Activated CD8-positive, alpha-beta memory T cell treated with anti-CD3 and anti-CD28 coated beads for 24 hours (primary cell): ENCODE data around the gene ACSF3.

Source experiments
- DNase-seq: peaks from one replicate; pipeline ENCODE4 v3.0.0-alpha.2; 2020

ACSF3 gene

DNA sequence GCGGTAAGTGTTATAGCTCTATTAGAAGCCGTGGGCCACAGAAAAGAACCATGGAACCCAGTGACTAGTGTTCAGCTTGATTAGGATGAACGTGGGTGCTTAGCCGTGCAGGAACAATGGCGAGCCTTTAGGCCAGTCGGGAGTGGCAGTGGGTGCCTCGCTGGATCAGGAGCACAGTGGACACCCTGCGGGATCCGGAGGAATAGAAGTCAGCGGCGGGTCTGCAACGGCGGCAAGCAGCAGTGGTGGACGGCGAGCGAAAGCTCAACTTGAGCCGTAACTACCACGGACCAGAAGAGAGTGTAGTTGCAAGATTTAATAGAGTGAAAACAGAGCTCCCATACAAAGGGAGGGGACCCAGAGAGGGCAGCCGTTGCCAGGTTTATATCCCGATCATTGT, 40.6 kb downstream of the ACSF3 start:
- no peak for DNase-seq

- DNase-seq: no peak
Observed at GRCh38 chr16:89135166-89135565, 41.5 kb downstream of the ACSF3 start.

- no peak for DNase-seq
Observed at GRCh38 chr16:89135971-89136765, 42.5 kb downstream of the ACSF3 start.

DNA sequence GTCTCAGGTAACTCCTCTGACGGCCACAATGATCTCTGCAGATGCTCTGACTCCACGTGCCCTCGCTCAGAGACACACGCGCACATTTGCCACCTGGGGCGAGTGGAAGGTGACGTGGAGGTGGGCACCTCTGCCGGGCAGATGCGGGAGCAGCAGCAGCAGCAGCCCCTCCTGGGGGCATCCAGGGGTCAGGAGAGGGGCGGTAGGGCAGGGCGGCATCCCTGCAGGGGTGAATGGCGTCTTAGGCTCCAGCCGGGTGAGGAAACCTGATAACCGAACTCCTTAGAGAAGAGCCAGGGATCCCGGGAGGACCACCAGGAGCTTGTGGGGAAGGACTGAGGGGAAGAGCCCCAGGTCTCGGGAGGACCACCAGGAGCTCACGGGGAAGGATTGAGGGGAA, 43.3 kb downstream of the ACSF3 start:
- no peak for DNase-seq

DNA sequence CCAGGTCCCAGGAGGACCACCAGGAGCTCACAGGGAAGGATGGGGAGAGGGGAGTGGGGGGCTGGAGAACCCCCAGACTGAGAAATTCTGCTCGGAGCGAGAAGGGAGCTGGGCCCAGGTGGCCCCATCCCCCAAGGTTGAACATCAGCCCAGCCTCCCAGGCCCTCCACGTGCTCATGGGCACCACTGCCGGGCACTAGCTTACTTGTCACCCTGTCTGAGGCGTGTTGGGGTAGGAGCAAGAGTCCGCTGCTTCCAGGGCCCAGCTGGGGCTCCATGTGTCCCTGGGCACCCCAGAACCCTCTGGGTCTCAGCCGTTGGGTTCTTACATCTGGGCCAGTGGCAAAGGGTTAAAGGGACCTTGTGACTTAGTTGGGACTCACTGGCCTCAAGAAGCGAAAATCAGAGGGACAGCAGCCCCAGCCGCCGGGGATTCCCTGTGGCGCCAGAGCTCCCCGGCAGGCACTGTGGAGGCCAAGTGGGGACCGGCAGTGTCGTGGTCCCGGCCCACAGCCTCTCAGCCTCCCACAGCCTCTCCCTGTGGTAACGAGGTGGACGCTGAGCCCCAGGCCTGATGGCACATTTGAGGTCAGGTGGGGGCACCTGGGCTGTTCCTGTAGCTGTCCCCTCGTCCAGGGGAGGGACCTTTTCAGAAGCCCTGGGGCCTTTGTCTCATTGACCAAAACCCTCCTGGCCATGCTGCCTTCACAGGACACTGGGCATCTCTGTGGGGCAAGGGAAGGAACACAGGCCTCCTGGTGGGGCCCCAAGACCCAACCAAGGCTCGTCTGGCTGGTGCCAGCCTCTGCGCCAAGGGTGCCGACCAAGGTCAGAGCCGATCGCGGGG, 44.2 kb downstream of the ACSF3 start:
- no peak for DNase-seq

DNA sequence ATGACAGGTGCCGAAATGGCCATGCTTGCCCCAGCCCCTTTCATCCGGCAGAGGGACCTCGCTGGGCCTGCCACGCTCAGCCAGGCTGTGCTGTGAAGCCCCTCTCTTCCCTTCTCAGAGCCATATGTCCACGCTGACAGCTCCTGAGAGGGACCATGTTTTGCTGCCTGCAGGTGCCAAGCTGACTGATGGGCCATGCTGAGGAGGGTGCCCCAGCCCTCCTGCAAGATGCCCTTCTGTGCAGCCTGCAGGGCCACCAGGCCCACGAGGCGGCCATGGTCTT, 44.8 kb downstream of the ACSF3 start:
- no peak for DNase-seq

DNA sequence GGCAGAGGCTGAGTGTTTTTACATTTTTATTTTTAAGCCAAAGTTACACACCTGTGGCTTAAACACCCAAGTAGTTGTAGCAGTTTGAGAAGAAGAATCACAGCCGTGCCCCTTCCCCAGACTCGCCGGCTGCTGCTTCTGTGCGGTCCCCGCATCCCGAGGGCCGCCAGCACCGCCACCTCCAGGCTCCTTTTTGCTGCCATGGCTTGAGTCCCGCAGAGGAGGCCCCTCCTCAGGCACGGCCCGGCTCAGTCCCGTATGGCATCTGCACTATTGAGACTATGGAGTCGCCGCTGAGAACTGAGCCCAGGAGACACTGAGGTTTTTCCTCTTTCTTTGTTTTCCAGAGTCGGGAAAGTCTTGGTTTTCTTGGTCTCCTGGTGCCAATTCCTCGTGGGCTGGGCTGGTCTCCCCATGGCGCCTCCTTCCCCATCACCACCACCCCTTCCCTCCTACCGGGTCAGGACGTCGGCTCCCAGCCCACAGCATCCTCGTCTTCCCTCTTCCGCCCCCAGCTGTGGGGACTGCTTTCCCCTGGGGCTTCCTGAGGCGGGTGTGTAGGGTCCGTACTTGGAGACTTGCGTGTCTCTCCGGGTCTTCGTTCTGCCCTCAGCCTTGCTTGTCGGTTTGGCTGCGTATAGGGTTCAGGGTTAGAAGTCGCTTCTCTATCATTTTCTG, 45.3 kb downstream of the ACSF3 start:
- DNase-seq: no peak

GRCh38 chr16:89139907-89140361, 46.3 kb downstream of the ACSF3 start:
- no peak for DNase-seq

GRCh38 chr16:89140401-89140800, 46.7 kb downstream of the ACSF3 start:
- no peak for DNase-seq

- DNase-seq: no peak
Observed at GRCh38 chr16:89140981-89141883, 47.6 kb downstream of the ACSF3 start.

GRCh38 chr16:89141884-89142267, 48.2 kb downstream of the ACSF3 start:
- DNase-seq: no peak

DNA sequence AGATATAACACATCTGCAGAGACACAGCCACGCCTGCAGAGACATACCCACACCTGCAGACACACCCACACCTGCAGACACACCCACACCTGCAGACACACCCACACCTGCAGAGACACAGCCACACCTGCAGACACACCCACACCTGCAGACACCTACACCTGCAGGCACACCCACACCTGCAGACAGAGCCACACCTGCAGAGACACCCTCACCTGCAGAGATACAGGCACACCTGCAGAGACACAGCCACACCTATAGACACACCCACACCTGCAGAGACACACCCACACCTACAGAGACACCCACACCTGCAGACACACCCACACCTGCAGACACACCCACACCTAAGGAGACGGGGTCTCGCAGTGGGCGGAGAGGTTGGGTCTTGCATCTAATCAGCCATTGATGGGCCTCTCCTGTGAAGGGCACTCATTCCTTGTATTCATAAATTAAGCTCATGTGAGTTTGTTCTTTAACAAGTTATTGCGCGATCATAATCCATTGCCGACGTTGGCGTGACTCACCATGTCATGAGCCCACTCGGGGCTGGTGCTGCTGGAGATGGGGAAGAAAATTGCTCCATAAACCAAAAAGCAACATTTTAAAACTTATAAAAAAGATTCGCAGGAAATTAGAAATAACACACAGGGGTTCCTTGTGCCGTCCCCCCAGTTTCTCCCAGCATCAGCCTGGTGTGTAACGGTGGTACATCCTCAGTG, 49.0 kb downstream of the ACSF3 start:
- DNase-seq: no peak

GRCh38 chr16:89143201-89143741, 49.6 kb downstream of the ACSF3 start:
- DNase-seq: no peak

DNA sequence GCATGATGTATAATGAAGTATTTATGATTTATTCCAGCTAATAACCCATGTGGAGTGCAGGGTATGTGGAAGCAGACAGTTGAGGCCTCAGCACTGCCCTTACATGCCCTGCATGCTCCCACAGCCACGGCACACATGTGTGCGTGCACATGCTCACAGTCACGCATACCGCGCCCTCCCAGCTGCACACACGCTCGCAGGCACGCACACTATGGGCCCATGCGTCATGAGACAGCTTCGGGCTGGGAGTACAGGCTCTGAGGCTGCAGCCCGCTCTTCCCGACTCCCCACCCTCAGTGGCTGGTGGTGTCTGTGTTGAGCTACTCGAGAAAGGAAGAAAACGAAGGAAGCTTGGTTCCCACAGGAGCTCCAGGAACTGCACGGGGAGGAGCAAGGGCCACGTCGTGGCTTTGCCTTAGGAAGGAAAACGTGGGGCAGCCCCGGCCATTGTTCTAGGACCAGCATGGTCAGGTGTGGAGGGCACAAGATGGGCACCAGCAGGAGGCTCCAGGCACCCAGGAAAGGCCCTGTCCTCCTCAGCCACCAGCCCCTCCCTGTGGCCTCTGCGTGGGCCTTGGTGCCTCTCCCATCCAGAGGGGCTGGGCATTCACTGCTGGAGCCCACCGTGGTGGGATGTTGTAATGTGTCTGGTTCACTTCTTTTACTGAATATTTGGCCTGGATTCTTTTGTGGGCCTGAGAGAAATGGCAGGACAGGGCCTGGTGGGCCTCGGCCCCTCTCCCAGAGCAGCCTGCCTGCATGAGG, 50.4 kb downstream of the ACSF3 start:
- DNase-seq: no peak

DNA sequence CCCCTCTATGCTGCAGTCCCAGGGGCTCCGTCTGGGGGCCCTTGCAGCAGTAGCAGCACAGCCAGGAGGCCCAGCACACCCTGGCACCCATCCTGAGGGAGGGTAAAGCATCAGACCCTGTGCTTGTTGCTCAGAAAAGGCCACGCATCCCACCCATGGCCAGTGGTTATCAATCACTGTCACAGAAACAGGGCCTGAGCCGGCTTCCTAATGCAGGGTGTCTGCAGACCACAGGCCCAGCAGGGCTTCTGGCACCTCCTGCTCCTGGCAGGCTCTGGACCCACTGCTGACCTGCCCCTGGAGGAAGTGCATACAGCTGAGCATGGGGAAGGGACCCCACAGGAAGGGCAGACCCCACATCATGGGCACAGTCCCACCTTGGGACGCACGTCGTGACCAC, 51.0 kb downstream of the ACSF3 start:
- no peak for DNase-seq

- DNase-seq: no peak
Observed at GRCh38 chr16:89145406-89146161, 51.9 kb downstream of the ACSF3 start.

- DNase-seq: no peak
Observed at GRCh38 chr16:89146211-89147005, 52.8 kb downstream of the ACSF3 start.

DNA sequence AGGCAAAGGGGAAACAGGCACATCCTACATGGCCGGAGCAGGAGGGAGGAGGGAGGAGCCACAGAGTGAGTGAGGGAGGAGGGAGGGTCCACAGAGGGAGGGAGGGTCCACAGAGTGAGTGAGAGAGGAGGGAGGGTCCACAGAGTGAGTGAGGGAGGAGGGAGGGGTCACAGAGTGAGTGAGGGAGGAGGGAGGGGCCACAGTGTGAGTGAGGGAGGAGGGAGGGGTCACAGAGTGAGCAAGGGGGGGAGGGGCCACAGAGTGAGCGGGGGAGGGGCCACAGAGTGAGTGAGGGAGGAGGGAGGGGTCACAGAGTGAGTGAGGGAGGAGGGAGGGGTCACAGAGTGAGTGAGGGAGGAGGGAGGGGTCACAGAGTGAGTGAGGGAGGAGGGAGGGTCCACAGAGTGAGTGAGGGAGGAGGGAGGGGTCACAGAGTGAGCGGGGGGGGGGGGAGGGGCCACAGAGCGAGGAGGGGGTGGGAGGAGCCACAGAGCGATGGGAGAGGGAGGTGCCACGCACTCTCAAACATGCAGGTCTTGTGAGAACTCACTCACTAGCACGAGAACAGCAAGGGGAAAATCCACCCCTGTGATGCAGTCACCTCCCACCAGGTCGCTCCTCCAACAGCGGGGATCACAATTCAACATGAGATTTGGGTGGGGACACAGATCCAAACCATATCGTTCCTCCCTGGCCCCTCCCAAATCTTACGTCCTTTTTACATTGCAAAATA, 53.6 kb downstream of the ACSF3 start:
- no peak for DNase-seq

DNA sequence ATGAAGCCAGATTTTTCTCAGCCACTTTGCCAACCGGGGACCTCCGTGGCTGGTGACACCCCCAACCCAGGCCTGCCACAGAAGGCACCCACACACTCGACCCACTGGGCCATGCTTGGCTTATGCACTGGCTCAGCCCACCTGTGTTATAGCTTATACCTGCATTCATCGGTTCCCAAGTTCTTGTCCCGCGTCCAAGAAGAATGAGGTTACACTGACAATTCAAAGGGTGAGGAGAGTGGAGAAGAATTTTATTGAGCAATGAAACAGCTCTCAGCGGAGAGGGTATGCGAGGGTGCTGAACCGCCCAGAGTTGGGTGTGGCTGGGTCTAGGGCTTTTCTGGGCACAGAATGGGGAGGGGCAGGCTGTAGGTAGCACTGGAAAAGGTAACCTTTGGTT, 55.7 kb downstream of the ACSF3 start:
- DNase-seq: no peak
